ENCODE data around the gene SUPT3H. TPM values are rescaled to one million over a fixed set of nuclear protein-coding genes. Genes with fewer than 3 reads are reported as not detected.

SUPT3H gene
- total RNA-seq, 2 donors from 2014 or later, result 5.3 to 6.6 TPM

DNA sequence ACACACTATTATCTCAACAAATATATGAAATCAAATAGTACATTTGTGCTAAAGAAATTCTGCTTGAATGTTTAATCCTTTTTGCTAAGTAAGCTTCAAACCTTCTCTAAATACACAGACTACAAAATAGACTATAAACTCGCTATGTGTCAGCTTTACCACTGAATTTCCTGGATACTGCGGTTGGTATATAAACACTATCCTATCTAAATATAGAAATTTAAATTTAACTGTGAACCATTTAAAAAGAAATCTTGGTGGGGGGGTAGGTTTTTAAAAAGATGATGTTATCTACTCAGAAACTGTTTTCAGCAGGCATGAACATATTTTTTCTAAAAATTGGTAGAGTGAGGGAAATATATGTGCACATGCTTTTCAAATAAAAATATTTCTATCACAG lies 356.1 kb downstream of the SUPT3H start:
- Histone ChIP-seq H3K4me3 (no peak overlapping the region), H3K4me1 (ENCODE audit: control insufficient read depth in 1 of 2, low read depth in 2 of 2) (no peaks in the 10 kb centered on the region), H3K36me3 (no peaks in the 10 kb centered on the region), H3K27me3 (replicated peaks; ENCODE audit: insufficient read depth) (no peaks in the 10 kb centered on the region), H3K27ac (no peak overlapping the region), H3K9me3 (no peaks in the 10 kb centered on the region)
- ATAC-seq (ENCODE audit: insufficient number of reproducible peaks, low FRiP score, low read depth) (no peak), DNase-seq (ENCODE audit: low spot score) (no peak)
- TF ChIP-seq, protein P1, sequence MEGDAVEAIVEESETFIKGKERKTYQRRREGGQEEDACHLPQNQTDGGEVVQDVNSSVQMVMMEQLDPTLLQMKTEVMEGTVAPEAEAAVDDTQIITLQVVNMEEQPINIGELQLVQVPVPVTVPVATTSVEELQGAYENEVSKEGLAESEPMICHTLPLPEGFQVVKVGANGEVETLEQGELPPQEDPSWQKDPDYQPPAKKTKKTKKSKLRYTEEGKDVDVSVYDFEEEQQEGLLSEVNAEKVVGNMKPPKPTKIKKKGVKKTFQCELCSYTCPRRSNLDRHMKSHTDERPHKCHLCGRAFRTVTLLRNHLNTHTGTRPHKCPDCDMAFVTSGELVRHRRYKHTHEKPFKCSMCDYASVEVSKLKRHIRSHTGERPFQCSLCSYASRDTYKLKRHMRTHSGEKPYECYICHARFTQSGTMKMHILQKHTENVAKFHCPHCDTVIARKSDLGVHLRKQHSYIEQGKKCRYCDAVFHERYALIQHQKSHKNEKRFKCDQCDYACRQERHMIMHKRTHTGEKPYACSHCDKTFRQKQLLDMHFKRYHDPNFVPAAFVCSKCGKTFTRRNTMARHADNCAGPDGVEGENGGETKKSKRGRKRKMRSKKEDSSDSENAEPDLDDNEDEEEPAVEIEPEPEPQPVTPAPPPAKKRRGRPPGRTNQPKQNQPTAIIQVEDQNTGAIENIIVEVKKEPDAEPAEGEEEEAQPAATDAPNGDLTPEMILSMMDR (IDR thresholded peaks at IDR 0.05), result no peak

DNA sequence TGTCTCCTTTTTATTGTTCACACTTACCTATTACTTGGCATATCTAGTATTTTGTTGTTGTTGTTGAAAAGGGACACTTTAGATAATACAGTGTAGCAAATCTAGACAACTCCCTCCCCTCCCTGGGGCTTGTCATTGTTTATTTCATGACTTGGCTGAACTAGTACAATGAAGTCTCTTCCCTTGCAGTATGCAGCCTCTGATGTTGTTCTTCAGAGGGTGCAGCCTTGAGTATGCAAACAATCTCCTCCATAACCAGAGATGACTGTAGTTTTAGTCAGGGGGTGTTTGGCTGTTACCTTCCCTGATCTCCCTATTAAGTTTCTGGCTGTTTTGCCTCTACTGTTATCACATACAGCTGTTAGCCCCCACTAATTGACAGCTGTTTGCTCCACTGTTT lies 365.0 kb downstream of the SUPT3H start:
- no peaks in the 10 kb centered on the region for H3K4me1 ChIP-seq (ENCODE audit: control insufficient read depth in 1 of 2, low read depth in 2 of 2)
- no peak for ATAC-seq (ENCODE audit: insufficient number of reproducible peaks, low FRiP score, low read depth)
- H3K27ac ChIP-seq, result no peak overlapping the region
- no peaks in the 10 kb centered on the region for H3K27me3 ChIP-seq (replicated peaks; ENCODE audit: insufficient read depth)
- no peaks in the 10 kb centered on the region for H3K9me3 ChIP-seq
- no peak for DNase-seq (ENCODE audit: low spot score)
- TF ChIP-seq, protein P1 (IDR thresholded peaks at IDR 0.05), result no peak
- H3K36me3 ChIP-seq, result no peaks in the 10 kb centered on the region
- H3K4me3 ChIP-seq, result no peak overlapping the region

DNA sequence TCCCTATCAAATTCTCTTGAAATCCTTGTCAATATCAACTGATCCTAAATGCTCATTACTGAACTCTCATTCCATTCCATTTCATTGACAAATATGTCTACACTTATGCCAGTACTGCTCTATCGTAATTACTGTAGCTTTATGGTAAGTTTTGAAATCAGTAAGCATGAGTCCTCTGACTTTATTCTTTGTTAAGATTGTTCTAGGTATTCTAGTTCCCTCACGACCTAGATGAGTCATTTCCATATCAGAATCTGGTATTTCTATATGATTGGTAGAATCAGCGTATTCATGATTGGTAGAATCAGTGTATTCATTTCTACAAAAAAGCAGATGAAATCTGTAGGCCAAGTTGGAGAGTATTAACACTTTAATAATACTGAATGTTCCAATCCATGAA lies 368.2 kb downstream of the SUPT3H start:
- TF ChIP-seq, protein P1 (IDR thresholded peaks at IDR 0.05), result no peak
- no peak overlapping the region for H3K27ac ChIP-seq
- no peaks in the 10 kb centered on the region for H3K4me1 ChIP-seq (ENCODE audit: control insufficient read depth in 1 of 2, low read depth in 2 of 2)
- no peak overlapping the region for H3K4me3 ChIP-seq
- no peak for DNase-seq (ENCODE audit: low spot score)
- no peak for ATAC-seq (ENCODE audit: insufficient number of reproducible peaks, low FRiP score, low read depth)
- no peaks in the 10 kb centered on the region for H3K27me3 ChIP-seq (replicated peaks; ENCODE audit: insufficient read depth)
- H3K9me3 ChIP-seq, result no peaks in the 10 kb centered on the region
- H3K36me3 ChIP-seq, result no peaks in the 10 kb centered on the region

DNA sequence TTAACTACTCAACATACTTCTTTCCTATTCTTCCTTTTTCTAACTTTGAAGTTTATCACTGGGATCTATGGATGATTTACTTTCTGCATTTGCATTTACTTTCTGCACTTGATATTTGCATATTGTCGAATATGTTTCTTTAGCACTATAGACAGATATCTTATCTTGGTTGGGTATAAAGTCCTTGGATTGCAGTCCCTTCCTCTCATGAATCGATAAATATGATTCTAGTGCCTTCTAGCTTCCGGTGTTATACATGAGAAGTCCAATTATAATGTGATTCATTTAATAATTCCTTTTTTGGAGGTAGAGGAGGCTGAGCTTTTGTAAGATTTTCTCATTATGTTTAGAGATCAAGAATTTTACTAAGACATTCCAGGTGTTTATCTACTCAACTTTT lies 370.8 kb downstream of the SUPT3H start:
- ATAC-seq (ENCODE audit: insufficient number of reproducible peaks, low FRiP score, low read depth) (no peak), DNase-seq (ENCODE audit: low spot score) (no peak)
- H3K4me1 ChIP-seq (ENCODE audit: control insufficient read depth in 1 of 2, low read depth in 2 of 2), result no peaks in the 10 kb centered on the region
- H3K27me3 ChIP-seq (replicated peaks; ENCODE audit: insufficient read depth), result no peaks in the 10 kb centered on the region
- TF ChIP-seq, protein P1 (IDR thresholded peaks at IDR 0.05), result no peak
- H3K27ac ChIP-seq, result no peak overlapping the region
- H3K36me3 ChIP-seq, result no peaks in the 10 kb centered on the region
- H3K9me3 ChIP-seq, result no peaks in the 10 kb centered on the region
- H3K4me3 ChIP-seq, result no peak overlapping the region

DNA sequence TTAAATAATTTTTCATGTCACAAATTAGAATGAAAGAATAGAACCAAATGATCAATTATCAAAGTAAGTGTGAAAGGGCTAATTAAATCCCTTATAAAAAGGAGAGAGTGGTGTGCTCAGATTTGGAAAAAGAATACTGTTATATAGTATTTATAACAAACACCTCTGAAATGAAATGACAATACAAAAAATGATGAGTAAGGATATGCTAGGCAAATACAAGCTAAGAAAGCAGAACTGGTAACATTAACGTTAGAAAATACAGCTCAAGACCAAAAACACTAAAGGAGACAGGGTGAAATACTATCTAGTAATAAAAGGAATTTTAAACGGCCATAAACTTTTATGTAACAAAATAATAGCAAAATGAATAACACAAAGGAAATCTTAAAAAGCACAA lies 373.8 kb downstream of the SUPT3H start:
- no peaks in the 10 kb centered on the region for H3K36me3 ChIP-seq
- no peak for DNase-seq (ENCODE audit: low spot score)
- TF ChIP-seq, protein P1 (IDR thresholded peaks at IDR 0.05), result no peak
- H3K9me3 ChIP-seq, result no peaks in the 10 kb centered on the region
- no peak overlapping the region for H3K27ac ChIP-seq
- no peak overlapping the region for H3K4me3 ChIP-seq
- no peak for ATAC-seq (ENCODE audit: insufficient number of reproducible peaks, low FRiP score, low read depth)
- no peaks in the 10 kb centered on the region for H3K27me3 ChIP-seq (replicated peaks; ENCODE audit: insufficient read depth)
- no peaks in the 10 kb centered on the region for H3K4me1 ChIP-seq (ENCODE audit: control insufficient read depth in 1 of 2, low read depth in 2 of 2)
